Measurements from ENCODE around the gene RDH13. TPM values are rescaled to one million over a fixed set of nuclear protein-coding genes. Genes with fewer than 3 reads are reported as not detected.

The RDH13 gene
- total and polyA plus RNA-seq, 10 of the 15 experiments (the other 5 are each of a cell fraction or from before 2014, with no cell fraction given), result 1.3 to 11.6 (median 8.9) TPM

- no peak for TF ChIP-seq YBX1 (IDR thresholded peaks at IDR 0.05)
- TF ChIP-seq ZBTB4 (CRISPR knock-in tag; IDR thresholded peaks at IDR 0.05), result no peak
- TF ChIP-seq ZBED1 (IDR thresholded peaks at IDR 0.05; ENCODE audit: borderline replicate concordance), result no peak
- TF ChIP-seq HSF1 (IDR thresholded peaks at IDR 0.05; ENCODE audit: low read depth, low read length), result no peak
- no peak for TF ChIP-seq USF1 (IDR thresholded peaks at IDR 0.05; ENCODE audit: borderline replicate concordance, extremely low read length, insufficient read depth, low read depth, low read length)
- no peak for TF ChIP-seq RB1 (IDR thresholded peaks at IDR 0.05; ENCODE audit: borderline replicate concordance)
- no peak for TF ChIP-seq ZNF622 (IDR thresholded peaks at IDR 0.05)
- TF ChIP-seq ASH2L (IDR thresholded peaks at IDR 0.05; ENCODE audit: borderline replicate concordance, low read depth), result no peak
- TF ChIP-seq STAT3 (IDR thresholded peaks at IDR 0.05; ENCODE audit: low read depth, low read length), result no peak
- no peak for TF ChIP-seq NFIC (IDR thresholded peaks at IDR 0.05; ENCODE audit: low read depth, low read length)
- no peak for TF ChIP-seq CREB1 (IDR thresholded peaks at IDR 0.05; ENCODE audit: low read depth)
- no peak for TF ChIP-seq HDAC6 (IDR thresholded peaks at IDR 0.05; ENCODE audit: unreplicated experiment)
- no peak for TF ChIP-seq ZNF24 (IDR thresholded peaks at IDR 0.05)
These were observed 21.2 kb downstream of the RDH13 start (continued) for GRCh38 chr19:55041627-55042343.

All from GM12878 (cell line).